Measurements from ENCODE around the gene PARK7. TPM values are rescaled to one million over a fixed set of nuclear protein-coding genes. Genes with fewer than 3 reads are reported as not detected.

The PARK7 gene
- polyA plus RNA-seq, 6 donors from 2014 or later = 247 to 350 (median 302) TPM

GRCh38 chr1:8027748-8028570 is 66.4 kb downstream of the PARK7 start:
- H3K9me3 Mint-ChIP-seq = no peaks in the 10 kb centered on the region
- H3K27me3 Mint-ChIP-seq = peaks cover 19 to 39% (median 19%) of the 10 kb centered on the region in 3 donors
- H3K36me3 Mint-ChIP-seq = peaks cover 0 to 7% of the 10 kb centered on the region in 2 donors
- no peak overlapping the region for H3K27ac Mint-ChIP-seq
- DNase-seq = no peak
- H3K4me1 Mint-ChIP-seq = peaks cover 11 to 17% (median 15%) of the 10 kb centered on the region in 3 donors
- H3K4me3 Mint-ChIP-seq = peak overlapping the region in 3 of 8 donors; percentile 24 to 83 (median 58)
- no peak for ATAC-seq (ENCODE audit: low read depth in 2 of 2)

DNA sequence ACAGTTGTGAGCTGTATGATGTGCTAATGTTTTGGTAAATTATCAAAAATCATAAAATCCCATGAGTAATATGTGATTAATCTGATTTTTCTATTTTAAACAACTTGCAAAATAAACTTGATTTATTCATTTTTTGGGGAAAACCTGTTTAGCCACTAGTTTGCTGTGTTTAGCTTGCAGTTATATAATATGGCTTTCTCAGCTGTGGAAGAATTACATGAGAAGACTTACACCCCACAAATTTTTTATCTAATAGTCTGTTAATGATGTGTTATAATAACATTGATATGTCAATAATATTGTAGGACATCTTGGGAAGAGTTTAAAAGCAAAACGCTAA is 67.0 kb downstream of the PARK7 start:
- Mint-ChIP-seq H3K36me3 (peaks cover 0 to 7% of the 10 kb centered on the region in 2 donors), H3K9me3 (no peaks in the 10 kb centered on the region), H3K4me3 (peak overlapping the region in 1 of 8 donors; percentile 83), H3K4me1 (peaks cover 11 to 17% (median 15%) of the 10 kb centered on the region in 3 donors), H3K27me3 (peaks cover 17 to 39% (median 25%) of the 10 kb centered on the region in 3 donors), H3K27ac (no peak overlapping the region)
- no peak for ATAC-seq (ENCODE audit: low read depth in 2 of 2)
- no peak for DNase-seq

DNA sequence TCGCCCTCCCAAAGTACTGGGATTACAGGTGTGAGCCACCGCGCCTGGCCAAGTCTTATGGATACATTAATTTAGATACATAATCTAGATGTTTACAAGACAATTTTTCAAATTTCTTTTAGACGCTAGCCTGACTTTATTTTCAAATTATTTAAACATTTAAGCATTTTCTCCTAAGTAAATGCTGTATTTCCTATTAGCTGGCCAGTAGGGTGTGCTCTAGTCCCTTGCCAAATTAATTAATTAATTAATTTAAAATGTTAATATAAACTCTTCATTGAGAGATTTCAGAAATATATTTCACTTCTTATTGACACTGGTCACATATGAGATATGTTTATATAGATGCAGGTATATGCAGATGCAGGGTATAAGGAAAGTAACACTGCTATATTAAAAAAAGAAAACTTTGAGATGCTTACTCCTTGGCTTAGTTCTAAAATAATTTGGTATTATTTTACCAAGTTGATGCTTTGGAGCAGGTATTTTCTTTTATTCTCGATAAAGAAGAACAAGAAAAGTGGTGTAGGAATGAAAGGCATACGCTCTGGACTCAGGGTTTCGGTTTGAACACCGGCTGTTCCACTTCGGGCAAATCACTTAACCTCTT is 69.8 kb downstream of the PARK7 start:
- Mint-ChIP-seq H3K9me3 (no peaks in the 10 kb centered on the region), H3K27ac (no peak overlapping the region), H3K36me3 (no peaks in the 10 kb centered on the region), H3K27me3 (peaks cover 8 to 30% (median 30%) of the 10 kb centered on the region in 3 donors), H3K4me3 (no peak overlapping the region), H3K4me1 (peaks cover 6 to 11% (median 8%) of the 10 kb centered on the region in 3 donors)
- ATAC-seq (ENCODE audit: low read depth in 2 of 2) (no peak), DNase-seq (no peak)

- Mint-ChIP-seq H3K27ac (no peak overlapping the region), H3K9me3 (no peaks in the 10 kb centered on the region), H3K4me3 (no peak overlapping the region), H3K27me3 (peaks cover 7 to 30% (median 26%) of the 10 kb centered on the region in 3 donors), H3K4me1 (peaks cover 0 to under 1% (median 0%) of the 10 kb centered on the region in 3 donors), H3K36me3 (no peaks in the 10 kb centered on the region)
- ATAC-seq (ENCODE audit: low read depth in 2 of 2) = no peak
- no peak for DNase-seq
Measured at GRCh38 chr1:8032366-8032910, 70.9 kb downstream of the PARK7 start.

GRCh38 chr1:8033322-8033721 is 71.8 kb downstream of the PARK7 start:
- no peak for ATAC-seq (ENCODE audit: low read depth in 2 of 2)
- no peak for DNase-seq
- no peaks in the 10 kb centered on the region for H3K4me1 Mint-ChIP-seq
- no peak overlapping the region for H3K27ac Mint-ChIP-seq
- no peaks in the 10 kb centered on the region for H3K9me3 Mint-ChIP-seq
- peaks cover 5 to 30% (median 26%) of the 10 kb centered on the region in 3 donors for H3K27me3 Mint-ChIP-seq
- no peak overlapping the region for H3K4me3 Mint-ChIP-seq
- no peaks in the 10 kb centered on the region for H3K36me3 Mint-ChIP-seq

Other genes starting within 250 kb of the PARK7 start
- gene VAMP3, start 190.4 kb upstream of the PARK7 start, polyA plus RNA-seq (ENCODE audit: low read depth in 6 of 6) = 10 to 100 TPM; 30.3 to 42.3 (median 38.0) TPM
- gene PER3, start 177.4 kb upstream of the PARK7 start, polyA plus RNA-seq (ENCODE audit: low read depth in 6 of 6) = 1 to 10 TPM in 4 of 6 donors, under 1 TPM in 2; 0.48 to 2.7 (median 1.6) TPM
- not detected for gene UTS2, start 108.6 kb upstream of the PARK7 start, polyA plus RNA-seq (ENCODE audit: low read depth in 6 of 6)
- gene TNFRSF9, start 20.9 kb upstream of the PARK7 start, polyA plus RNA-seq (ENCODE audit: low read depth in 6 of 6) = under 1 TPM in 2 of 6 donors, not detected in 4; 0.38 to 0.52 TPM
- 1 to 10 TPM in 1 of 6 donors, under 1 TPM in 4, not detected in 1; 0.08 to 1.6 (median 0.77) TPM for gene ERRFI1, start 64.6 kb downstream of the PARK7 start, polyA plus RNA-seq (ENCODE audit: low read depth in 6 of 6)